ENCODE results near the gene ABCB9.
"Not testable (repeated sequence)": the region's sequence is repeated elsewhere in the genome, so short reads cannot be mapped to it uniquely, and the experiment has no call there.

Gene ABCB9

DNA sequence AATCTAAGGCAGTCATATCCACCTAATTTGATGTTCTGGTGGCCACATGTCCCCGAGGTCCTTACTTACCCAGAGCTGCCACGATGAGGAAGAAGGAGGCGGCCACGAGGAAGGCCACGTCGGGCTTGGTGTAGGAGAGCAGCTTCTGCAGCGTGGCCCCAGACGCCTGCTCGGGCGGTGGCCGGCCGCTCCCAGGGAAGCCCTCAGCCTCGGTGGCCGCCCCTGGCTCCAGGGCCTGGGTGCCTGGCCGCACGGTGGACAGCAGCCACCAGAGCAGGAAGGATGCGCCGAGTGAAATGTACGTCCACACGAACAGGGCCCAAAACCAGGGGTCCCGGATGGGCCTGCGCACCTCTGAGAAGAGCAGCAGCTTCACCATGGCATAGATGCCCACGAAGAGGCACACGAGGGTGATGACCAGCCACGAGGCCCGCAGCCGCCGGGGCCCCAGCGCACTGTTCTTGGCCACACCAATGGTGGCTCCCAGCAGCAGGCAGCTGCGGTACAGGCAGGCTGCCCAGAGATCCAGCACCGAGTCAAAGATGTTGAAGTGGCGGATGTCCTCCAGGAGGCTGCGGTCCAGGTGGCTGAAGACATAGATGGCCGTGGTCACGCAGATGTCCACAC, 6.6 kb downstream of the ABCB9 start:
- no peak for DNase-seq

DNA sequence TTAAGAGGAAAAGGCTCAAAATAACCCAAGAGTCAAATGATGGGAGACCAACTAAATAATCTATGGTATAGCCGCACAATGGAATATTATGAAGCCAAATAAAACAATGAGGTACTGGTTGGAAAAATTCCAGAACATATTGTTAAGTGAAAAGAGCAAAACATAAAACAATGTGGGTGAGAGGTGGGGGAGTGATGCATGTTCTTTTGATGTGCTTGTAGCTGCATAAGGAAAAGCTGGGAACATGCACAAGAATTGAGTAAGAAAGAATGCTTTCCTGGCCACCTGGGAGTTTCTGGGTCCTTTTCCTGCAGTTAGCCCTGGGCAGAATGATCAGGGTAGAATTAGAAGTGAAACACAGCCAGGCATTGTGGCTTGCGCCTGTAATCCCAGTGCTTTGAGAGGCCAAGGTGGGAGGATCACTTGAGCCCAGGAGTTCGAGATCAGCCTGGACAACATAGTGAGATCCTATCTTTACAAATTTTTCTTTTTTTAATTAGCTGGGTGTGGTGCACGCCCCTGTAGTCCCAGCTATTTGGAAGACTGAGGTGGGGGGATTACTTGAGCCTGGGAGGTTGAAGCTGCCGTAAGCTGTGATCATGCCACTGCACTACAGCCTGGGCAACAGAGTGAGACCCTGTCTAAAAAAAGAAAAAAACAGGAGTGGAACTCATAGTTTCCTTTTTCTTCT, 7.9 kb downstream of the ABCB9 start:
- DNase-seq: no peak

DNA sequence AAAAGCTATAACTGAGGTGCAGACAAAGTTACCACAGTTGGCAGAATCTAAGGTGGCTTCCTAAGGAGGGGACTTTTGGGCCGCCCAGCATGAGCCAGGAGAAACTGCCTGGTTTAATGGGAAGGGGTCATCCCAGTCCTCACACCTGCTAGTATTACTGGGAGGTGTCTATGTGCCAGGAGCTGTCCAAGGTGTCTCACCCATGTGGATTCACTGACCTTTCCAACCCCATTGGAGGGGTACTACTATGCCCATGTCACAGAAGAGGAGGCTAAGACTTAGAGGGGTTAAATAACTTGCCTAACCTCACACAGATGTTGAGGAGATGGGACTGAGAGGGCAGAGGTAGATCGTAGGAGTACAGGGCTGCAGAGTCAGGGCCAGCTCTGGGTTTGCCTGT, 10.2 kb downstream of the ABCB9 start:
- no peak for DNase-seq

DNA sequence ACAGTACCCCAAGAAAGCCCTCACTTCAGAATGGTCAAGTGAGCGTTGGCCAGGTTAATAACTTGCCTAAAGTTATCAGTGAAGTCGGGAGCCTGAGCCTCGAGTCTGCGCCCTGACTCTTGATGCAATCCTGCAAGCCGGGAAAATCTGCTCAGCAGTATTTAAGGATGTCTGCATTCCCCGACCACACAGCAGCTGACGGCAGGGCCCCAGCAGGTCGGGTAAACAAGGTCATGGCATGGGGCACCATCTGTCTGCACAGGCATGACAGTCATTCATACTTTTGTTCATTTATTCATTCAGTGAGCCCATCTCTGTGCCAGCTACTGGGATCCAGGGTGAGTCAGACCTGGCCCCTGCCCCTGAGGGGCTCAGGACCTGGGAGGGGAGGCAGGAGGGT, 11.1 kb downstream of the ABCB9 start:
- no peak for DNase-seq

DNA sequence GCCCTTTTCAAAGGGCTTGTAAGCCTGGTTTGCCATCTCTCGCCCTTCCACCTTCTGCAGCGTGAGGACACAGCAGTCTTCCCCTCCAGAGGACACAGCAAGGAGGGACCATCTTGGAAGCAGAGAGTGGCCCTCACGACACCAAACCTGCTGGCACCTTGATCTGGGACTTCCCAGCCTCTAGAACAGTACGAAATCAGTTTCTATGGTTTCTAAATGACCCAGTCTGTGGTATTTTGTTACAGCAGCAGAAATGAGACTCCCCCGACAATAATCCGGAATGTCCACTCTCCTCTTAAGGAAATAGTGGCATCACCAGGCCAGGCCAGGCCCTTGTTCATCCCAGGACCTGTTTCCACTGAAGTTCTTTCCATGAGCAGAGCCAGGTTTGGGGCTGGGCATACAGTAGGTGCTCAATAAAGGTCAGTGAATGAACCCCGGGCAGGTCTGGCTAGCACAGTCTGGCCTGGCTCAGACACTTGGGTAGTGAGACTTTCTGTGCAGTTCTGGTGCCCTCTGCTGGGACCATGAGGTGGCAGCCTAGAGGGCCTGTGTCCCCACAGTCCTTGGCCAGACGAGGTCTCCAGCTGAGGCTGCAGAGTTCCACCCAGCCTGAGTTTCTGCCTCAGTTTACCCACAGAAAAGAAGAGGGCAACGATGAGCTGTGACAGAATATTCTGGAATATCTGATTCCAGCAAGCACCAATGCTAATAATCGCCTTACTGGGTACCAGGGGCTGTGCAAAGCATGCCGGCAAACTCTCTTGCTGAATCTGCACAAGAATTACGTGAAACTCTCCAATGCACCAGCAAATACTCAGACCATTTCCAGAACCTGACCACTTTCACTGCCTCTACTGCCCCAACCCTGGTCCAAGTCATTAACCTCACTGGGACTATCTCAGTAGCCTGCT, 14.0 kb downstream of the ABCB9 start:
- DNase-seq: peak; percentile 83

DNA sequence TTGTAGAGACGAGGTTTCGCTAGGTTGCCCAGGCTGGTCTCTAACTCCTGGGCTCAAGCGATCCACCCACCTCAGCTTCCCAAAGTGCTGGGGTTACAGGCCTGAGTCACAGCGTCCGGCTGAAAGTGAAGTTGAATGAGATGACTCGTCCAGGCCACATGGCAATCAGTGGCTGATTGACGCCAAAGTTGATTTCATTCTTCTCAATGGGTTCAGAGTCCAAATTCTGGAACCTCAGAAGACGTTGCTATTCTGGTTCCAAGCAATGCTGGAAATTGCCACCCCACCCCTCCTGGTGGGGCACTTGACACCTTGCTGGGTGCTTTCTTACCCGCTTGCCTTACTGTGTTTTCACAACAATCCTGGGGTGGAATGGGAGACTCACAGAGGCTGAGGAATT, 14.9 kb downstream of the ABCB9 start:
- no peak for DNase-seq

DNA sequence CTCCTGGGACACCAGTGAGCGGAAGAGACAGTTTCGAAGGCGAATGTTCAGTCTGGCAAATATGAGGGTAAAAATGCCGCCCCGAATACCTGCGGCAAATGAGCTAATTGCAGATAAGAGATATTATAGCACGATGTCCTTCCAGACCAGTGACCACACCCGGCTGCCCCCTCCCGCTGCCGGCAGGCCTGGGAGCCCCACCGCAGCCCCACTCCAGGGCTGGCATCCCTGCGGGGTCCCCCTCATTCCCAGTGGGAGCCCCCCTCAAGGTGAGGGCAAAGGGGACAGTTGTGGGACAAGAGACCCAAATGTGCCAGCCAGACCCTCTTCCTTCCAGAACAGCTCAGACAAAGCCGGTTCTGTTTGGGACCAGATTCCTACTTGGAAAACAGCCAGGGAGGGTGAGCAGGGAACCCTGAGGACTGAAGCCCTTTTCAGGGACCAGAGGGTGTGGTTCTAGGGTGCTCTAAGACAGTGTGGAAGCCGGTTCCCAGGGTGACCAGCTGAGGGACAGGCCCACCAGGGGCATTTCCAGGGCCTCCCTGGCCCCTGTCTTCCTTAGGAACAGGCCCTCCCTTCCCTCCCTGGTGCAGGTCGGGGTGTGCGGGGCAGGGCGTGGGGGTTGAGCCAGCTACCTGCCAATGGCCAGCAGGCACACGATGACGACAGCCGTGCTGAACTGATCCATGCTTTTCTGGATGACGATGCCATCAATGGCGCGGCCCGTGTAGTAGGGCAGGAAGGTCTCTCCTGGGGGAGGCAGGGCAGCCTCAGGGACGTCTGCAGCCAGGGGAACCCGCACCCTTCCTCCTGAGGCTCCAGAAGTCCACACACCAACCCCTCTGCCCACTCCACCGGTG, 16.2 kb downstream of the ABCB9 start:
- DNase-seq: no peak

DNA sequence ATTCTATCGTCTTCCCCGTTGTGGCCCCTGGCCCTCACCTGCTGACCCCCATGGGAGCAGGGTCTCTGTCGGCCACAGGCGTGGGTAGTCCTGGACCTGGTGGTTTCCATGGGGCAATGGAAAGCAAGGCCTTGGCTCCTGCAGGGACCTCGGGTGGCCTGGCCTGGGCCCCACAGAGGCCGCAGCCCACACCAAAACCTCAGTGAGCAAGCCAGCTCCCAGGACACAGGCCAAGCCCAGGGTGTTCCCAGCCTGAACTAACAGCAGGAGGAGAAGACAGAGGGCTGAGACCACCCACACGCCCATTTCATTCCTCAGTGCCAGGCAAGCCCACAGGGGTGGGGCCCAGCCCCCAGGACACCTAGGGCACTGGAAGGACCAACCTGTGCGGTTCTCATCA, 16.9 kb downstream of the ABCB9 start:
- DNase-seq: no peak

DNA sequence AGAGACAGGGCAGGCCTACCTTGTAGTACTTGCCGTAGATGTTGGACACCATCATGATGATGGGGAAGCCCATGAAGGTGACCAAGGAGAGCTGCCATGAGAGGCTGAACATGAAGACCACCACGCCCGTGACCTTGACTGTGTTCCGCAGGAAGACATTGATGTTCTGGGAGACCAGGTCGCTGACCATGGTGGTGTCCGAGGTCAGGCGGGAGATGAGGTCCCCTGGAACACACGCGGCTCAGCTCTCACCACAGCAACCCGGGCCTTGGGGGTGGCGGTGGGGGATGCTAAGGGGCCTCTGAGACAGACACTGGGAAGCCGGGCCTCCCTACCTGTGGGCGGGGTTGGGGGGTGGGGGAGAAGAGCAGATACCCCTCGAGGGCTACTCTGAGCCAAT, 17.7 kb downstream of the ABCB9 start:
- no peak for DNase-seq

DNA sequence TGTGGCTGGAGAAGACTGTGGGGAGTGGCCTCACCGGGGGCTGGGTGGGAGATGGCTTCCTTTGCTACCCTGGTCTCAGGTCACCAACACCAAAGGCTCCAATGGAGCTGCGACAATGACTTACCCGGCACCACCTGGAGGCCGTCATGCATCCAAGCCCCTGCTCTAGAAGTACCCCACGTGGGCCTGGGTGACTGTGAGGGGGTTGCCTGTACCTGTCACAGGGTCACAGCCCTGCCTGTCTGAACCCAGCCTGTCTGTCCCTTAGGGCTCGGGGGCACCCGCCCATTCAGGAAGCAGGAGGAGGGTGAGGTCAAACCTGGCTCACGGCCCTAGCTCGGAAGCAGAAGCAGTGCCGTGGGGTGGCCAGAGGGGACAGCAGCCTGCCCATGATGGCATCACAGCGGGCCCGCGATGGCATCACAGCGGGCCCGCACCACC, 18.9 kb downstream of the ABCB9 start:
- DNase-seq: no peak

DNA sequence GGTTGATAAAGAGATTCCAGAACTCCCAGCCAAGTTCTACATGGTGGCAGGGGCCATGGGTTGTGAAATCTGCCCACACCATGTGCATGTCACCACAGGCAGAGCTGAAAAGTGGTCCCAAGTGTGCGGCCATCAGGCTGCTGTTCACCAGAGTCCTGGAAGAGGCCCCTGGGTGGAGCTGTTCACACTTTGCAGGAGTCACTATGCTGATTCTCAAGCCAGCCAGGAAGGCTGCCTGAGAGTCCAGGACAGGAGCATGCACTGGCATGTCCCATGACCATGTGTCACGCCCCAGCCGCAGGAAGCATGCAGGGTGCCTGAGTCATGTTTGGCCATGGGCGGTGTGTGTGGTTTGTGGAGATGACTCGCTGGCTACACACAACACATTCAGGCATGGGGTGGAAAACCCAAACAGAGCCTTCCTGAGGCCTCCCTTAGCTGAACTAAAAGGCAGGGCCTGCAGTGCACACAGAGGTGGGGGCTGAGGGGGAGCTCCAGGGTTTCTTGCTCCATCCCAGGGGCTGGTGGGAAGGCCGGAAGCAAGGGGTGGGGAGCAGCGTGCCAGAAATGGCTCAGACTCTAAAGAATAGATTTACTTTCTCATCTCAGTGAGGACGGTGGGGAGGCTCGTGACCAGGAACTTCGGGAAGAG, 19.4 kb downstream of the ABCB9 start:
- peak; percentile 74 for DNase-seq

DNA sequence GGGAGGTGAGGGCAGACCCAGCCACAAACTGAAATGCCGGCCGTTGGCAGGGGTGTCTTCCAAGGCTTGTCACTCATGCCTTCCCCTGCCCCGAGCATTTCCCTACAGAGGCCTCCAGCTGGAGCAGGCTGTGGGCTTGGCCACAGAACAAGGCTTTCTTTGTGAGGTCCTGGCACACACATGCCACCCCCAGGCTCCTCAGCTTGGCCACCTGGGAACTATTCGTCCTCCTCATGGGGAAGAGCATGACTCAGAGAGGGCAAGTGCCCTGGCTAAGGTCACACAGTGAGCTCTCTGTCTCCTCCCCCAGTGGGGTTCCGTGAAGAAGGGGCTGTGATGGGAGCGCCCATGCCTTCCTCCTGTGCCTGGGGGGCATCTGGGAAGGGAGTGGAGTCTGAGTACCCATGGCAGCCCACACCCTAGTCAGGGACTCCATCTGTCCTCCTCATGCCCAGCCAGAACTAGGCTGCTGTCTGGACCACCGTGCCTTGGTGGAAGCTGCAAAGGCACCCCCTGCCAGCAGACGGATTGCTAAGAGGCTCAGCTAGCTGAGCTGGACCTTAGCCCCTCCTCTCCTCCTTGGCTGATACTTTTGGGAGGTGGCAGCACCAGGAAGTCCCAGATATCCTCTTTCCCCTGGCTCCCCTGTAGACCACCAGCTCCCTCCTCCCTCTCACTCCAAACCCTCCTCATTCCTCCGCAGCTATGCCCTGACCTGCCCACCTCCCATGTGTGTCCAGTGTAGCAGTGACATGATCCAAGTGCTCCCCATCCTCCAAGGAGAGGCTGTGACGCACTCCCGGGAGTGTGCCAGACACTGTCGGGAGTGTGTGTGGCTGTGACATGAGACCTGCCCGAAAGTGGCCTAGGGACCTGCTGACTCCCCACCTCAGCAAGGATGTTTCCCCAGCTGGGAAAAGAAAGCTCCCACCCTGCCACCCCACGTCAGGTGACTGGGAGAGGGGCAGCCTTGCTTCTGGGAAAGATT, 21.4 kb downstream of the ABCB9 start:
- no peak for DNase-seq

DNA sequence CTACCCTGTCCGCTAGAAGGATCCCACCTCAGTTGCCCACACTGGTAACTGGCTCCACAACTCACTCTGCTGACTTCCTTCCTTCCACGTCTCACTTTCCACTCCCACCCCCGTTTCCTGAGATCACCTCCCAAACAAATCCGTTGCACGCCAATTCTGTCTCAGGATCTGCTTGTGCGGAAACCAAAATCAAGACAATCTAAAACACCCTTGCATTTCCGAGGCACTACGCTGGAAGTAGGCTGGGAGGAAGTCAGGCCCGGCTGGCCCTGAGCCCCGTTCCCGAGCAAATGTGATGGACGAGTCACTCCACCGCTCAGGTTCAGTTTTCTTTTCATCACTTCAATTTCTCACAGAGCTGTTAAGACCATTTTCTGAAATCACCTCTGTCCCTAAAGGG, 23.1 kb downstream of the ABCB9 start:
- no peak for DNase-seq

DNA sequence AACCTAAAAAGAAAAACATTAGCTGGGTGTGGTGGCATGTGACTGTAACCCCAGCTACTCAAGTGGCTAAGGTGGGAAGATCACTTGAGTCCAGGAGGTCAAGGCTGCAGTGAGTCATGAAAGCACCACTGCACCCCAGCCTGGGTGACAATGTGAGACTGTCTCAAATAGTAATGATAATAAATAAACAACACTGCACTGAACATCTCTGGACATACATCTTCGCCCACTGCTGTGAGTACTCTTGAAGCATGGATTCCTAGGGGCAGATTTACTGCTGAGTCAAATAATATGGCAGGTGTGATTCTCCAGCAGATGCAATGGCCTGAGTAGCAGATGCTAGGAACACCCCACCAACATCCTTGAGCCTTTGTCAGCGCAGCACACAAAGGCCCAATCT, 23.6 kb downstream of the ABCB9 start:
- DNase-seq: no peak

DNA sequence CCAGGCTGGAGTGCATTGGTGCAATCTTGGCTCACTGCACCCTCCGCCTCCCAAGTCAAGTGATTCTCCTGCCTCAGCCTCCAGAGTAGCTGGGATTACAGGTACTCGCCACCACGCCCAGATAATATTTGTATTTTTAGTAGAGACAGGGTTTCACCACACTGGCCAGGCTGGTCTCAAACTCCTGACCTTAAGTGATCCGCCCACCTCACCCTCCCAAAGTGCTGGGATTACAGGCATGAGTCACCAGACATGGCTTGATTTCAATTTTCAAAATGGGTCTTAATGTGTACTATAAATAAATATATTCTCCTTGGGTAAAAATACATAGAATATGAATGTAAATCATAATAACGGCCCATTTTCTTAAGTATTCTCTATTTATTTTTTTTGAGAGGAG, 24.9 kb downstream of the ABCB9 start:
- not testable (repeated sequence) for DNase-seq

DNA sequence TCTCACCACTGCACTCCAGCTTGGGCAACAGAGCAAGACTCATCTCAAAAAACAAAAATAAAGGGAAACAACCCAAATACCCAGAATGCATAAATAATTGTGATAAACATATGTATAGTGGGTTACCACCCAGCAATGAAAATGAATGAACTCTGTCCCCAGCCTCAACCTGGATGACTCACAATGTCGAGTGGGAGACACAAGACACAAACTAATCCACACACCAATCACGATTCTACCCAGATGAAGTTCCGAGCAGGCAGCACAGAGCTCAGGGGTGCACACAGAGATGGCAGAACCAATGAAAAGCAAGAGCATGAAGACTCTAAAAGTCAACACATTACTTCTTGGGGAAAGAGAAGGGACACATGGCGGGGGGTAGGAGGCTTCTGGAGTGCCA, 27.1 kb downstream of the ABCB9 start:
- no peak for DNase-seq

DNA sequence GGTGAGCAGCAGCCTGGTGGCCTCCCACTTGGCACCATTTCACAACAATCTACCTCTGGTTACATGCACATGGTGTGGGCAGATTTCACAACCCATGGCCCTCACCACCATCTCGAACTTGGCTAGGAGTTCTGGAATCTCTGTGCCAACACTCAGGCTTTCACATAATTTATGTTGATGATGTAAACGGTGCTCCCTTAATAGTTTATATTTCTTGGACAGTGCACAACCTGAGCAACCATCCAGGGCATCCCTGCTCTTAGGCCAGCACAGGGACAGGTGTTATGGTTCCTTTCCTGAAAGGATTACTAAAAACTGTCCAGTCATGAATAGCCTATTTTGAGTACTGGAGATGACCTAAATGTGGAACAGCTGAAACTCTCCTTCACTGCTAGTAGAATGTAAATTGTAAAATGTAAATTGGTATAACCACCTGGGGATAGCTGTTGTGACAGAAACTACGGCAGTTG, 28.6 kb downstream of the ABCB9 start:
- no peak for DNase-seq

DNA sequence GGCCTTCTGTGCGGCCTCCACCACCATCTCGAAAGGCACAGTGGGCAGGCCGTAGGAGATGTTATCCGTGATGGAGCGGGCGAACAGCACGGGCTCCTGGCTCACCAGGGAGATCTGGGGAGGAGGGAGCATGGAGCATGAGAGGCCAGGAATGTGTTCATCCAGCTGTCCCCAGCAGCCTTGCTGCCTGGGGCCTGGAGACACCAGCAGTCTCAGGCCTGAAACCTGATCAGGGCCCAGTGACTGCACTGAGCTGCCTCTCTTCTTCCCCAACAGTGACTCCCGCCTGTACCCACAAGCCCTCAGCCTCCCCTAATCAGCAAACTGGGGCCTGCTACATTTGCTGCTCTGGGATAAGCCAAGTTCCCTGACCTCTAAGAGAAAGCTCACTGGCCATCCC, 30.9 kb downstream of the ABCB9 start:
- DNase-seq: no peak

DNA sequence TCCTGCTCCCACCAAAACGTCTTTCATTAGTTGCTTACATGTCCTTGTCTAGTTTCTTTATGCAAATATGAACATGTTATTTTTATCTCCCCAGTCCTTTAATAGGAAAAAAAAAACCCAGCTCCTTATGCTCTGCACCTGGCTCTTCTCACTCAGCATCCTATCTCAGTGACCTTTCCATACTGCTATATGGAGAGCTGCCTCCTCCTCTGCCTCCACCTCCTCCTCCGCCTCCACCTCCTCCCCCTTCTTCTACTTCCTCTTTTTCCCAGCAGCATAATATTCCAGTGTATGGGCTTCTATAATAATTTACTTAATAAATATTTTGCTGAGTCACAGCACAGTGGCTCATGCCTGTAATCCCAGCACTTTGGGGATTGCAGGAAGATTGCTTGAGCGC, 31.5 kb downstream of the ABCB9 start:
- no peak for DNase-seq

DNA sequence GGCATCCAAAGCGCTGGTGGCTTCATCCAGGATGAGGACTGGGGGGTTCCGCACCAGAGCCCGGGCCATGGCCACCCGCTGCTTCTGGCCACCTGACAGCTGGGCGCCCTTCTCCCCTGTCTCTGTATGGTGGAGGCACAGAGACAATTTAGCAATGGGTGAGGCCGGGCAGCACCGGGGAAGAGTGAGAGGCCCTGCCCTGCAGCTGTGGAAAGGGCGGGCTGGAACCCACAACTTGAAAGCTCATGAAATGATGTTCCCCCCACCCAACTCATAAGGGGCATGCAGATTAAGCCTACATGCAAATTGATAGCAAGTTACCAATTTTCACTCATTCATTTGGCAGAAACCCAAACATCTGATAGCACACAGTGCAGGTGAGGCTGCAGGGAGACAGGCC, 34.1 kb downstream of the ABCB9 start:
- no peak for DNase-seq

DNA sequence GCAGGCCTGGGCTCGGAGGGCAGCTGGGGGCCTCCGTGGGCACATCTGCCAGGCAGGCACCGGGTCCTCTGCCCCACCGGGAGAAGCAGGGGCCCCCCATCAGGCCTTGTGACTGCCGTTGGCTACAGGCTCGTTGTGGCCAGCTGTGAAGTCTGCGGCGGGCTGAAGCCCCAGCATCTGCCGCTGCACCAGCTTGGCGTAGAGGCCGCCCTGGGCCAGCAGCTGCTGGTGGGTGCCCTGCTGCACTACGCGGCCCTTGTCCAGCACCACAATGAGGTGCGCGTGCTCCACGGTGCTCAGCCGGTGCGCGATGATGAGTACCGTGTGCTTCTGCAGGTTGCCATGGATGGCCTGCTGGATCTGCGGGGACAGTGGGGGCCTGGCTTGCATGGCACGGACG, 36.5 kb downstream of the ABCB9 start:
- no peak for DNase-seq
